GM13977 (cell line): ENCODE data around the gene CACNA2D3.

Experiments used
- DNase-seq: peaks from one replicate; pipeline ENCODE4 v3.0.0; 2012; ENCODE audit warnings: low spot score
- CTCF ChIP-seq: IDR thresholded peaks from 2 replicates; pipeline ENCODE4 v1.5.1; 2012; ENCODE audit warnings: mild to moderate bottlenecking, control low read depth; ENCODE audit not compliant: insufficient read depth; ENCODE audit errors: extremely low read depth, missing control alignments
- in situ Hi-C: fragments of 300-500 bp; cut with MboI; formaldehyde crosslinking; loops from one replicate; pipeline ENCODE4 v1.12.0; 2022; ENCODE audit warnings: low sequenced_read_pairs, low pct_unique_long_range_greater_than_20kb, mixed read lengths, inconsistent platforms; ENCODE audit not compliant: unreplicated experiment

CACNA2D3 gene

GRCh38 chr3:54832876-54833275 is 710.5 kb downstream of the CACNA2D3 start:
- DNase-seq: no peak
- in situ Hi-C loops: no loop called here
- TF ChIP-seq CTCF: no peak

- in situ Hi-C loops: no loop called here
- no peak for TF ChIP-seq CTCF
- DNase-seq: no peak
Observed at GRCh38 chr3:54835701-54836100, 713.3 kb downstream of the CACNA2D3 start.

- in situ Hi-C loops: no loop called here
- no peak for DNase-seq
- TF ChIP-seq CTCF: no peak
Observed at GRCh38 chr3:54836871-54837270, 714.5 kb downstream of the CACNA2D3 start.

GRCh38 chr3:54837964-54838363 is 715.6 kb downstream of the CACNA2D3 start:
- no peak for DNase-seq
- TF ChIP-seq CTCF: no peak
- in situ Hi-C loops: no loop called here

- in situ Hi-C loops: no loop called here
- TF ChIP-seq CTCF: no peak
- DNase-seq: no peak
Observed at GRCh38 chr3:54841471-54841870, 719.1 kb downstream of the CACNA2D3 start.

- in situ Hi-C loops: no loop called here
- no peak for TF ChIP-seq CTCF
- DNase-seq: no peak
Observed at GRCh38 chr3:54843352-54843751, 721.0 kb downstream of the CACNA2D3 start.

- in situ Hi-C loops: no loop called here
- no peak for TF ChIP-seq CTCF
- no peak for DNase-seq
Observed at GRCh38 chr3:54844211-54844610, 721.9 kb downstream of the CACNA2D3 start.
